Hippocampal formation (tissue), 2 donors: Measurements from ENCODE around the gene COA3.

ENCODE experiments used
- DNase-seq, 2 donors: peaks; one replicate each; lab custom pipeline; 2025; lab: John Stamatoyannopoulos, UW

Gene COA3

DNA sequence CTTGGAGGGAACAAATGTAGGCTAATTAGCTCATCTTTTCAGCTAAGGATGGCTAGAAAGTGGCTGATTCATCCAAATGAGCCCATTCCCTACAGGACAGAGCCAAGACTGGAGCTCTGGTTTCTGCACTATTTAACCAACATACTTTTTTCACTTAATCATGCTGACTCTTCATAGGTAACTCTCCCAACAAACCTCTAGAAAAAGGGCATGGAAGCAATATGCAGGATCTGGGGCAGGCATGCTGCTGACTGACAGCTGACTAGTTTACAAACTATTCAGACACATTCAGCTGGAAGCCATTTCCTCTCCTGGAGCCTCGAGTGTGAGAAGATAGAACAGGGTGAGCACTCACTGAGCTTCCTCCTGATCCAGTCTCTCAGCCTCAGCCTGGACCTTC is 19.4 kb upstream of the COA3 start:
- no peak for DNase-seq

DNA sequence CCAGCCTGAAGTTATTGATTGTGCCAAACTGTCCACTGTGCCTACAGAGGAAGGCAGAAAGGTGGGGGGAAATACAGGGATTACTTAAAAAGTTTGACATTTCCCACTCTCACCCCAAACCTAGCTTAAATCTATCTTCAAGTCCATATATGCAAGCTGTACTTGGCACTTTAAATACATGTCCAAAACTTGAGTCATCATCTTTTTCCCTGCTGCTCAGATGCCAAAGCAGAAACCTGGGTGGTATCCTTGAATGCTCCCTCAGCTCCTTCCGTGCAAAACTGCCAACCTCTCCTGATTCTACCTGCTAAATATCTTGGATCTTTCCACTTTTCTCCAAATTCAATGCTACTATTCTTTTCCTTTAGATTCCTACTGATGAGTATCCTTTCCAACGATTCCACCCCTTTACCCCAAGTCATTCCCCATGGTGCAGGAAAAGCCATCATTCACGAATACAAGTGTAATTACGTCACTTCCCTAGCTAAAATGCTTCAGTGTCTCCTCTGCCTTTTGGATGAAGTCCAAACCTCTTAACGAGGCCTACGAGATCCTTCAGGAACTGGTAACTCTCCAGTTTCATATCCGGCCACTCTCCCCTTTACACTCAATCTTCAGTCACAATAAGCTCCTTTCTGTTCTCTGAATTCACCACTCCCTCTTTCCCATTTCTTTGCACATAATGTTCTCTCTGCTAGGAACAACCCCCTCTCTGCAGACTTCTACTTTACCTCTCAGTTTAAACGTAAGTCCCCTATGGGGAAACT is 16.3 kb upstream of the COA3 start:
- no peak for DNase-seq

DNA sequence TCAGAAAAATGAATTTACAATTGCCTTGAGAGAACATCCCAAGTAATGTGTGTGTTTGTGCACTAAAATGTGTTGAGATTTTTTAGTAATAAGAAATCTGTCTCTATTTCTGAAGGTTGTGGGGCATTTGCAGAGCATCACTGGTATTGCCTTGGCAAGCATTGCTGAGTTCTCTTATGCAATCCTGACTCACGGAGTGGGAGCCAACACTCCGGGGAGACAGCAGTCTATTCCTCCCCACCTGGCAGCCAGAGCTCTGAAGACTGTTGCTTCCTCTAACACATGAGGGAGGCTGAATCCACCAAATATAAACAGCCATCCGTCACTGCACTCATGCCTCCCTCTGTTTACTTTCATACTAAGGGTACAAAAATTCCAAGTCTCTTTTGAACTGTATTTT is 10.7 kb upstream of the COA3 start:
- DNase-seq: peak in 1 of 2 donors; percentile 30

DNA sequence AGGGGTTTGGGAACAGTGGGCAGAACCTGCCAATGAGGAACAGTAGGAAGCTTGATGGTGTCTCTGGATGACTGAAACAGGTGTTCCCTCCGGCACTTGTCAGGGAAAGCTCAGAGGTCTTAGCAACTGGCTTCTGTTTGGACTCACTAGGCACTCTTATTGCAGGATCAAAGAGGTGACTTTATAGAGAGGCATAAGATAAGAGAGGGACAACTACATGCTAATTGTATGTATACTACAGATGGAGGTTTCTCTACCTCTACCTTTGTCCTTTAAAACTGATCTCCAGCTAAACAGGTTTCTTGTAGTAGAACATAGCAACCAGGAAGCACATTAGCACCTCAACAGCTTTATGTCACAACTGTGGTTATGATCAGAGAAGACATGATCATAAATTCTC is 7.7 kb upstream of the COA3 start:
- no peak for DNase-seq

DNA sequence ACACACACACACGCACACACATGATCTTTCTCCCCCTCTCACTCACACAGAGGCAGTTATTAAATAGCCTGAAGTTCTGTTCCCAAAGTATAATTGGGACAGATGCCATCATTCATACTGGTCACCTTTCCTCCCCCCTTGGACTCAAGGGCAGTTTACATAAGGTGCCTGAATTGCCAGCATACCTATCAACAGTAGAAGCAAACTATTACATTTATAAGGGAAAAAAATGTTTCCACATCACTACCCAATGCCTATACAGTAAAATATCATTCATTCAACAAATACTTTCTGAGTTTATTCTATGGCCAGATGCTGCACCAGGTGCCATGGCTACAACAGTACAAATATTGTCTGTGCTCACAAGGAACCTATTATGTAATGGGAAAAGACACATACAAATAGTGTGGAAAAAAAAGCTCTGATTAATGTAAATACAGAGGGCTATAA is 6.4 kb upstream of the COA3 start:
- no peak for DNase-seq

DNA sequence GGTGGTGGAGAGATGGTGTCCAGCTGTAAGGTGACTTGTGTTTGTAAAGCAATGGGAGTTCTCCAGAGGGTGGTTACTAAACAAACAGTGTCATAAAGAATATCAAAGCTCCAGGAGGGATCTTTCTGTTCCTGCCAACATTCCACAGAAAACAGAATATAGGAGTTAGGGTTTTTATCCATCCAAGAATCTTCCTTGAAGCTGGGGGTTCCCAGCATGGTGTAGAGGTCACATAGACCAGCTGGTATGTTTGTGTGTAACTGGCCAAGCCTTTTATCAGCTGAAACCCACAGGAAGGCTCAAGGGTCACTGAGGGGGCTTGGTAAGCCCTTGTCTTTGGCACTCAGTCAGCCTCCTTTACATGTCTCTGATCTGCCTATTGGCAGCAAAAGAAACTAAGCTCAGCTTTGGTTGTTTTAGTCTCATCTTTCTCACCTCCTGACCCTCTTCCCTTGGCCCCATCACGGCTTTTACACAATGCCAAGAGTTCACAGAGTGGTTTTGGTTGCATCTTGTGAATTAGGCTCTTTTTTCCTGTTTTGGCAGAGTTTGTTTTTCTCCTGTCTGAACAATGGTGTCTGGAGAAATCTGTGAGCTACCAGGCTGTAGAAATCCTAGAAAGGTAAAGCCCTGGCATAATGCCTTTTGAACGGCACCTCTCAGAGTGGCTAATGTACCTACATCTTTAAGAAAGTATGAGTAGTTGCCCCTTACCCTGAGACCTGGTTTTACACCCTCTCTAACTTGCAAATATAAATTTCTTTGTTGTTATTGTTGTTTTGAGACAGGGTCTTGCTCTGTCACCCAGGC is 4.8 kb upstream of the COA3 start:
- DNase-seq: no peak

DNA sequence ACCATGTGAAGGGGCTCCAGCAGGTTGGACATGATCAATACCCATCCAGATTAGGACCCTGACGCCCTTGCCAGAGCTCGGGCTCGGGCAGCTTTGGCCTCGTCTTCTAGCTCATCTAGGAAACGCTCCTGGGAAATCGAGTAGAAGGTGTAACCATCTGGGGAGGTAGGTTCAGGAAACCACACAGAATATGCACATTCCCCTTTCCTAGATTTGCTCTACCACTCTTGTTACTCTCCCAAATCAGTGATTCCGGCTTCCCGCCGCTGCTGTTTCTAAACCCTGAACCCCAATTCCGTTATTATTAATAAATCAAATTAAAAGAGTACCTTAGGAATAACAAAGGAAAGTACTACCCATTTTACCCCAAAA is 507 bp downstream of the COA3 start:
- DNase-seq: no peak

DNA sequence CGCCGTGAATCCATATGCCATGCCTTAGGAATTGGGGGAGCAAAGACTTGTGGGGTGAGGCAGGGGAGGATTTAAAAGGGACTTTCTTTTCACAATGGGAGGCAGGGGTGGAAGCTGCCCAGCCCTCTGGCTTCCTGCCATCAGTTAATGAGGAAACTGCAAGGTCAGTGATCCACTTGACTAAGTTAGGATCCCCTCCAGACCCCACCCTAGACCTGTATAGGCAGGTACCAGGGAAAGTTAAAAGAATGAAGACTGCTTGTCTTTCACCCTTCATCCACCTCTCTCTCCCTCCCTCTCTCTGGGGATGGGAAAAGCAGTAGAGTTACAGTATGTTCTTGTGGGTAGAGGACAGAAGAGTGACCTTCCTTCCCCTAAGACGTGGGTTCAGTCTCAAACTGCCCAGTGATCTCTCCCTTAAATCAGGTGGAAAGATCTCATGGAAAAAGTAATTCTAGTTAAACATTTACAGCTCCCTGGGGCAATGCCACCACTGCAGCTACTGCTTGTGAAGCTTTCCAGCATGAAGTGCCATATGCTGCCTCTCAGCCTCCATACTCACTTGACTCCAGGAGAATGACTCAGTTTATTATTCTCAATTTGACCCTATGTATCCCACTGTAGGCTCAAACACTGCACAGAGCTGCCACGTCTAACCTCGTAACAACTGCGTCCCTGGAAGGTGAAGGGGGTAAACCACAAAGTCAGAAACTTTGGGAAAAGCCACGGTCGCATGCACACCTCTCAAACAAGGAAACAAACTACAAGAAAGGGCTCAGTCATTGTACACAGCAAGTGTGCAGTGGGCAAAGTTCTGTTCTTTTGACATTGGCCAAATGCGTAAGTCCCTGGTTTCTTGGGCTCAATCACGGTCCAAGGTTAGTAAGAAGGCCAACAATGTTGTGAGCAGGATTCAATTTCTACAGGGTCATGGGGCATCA is 1.2 kb downstream of the COA3 start:
- no peak for DNase-seq

DNA sequence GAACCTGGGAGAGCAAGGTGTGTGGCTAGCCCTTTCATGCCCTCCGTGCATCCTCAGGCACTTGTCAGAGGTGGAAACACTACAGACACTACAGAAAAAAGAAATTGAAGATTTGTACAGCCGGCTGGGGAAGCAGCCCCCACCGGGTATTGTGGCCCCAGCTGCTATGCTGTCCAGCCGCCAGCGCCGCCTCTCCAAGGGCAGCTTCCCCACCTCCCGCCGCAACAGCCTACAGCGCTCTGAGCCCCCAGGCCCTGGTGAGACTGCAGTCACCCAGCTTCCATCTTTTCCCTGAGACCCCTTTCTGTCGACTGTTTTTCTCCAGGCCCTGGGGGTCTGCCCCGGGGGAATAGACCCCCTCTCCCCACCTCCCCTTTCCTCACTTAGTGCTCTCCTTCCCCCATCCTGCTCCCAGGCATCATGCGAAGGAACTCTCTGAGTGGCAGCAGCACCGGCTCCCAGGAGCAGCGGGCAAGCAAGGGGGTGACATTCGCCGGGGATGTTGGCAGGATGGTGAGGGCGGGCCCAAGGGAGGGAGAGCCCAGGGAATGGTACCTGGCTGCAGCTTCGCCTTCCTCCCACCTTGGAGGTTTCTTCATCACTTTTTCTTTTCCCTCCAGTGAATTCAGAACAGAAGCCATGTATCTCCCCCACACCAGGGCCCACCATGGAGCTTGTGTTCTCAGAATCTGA is 2.3 kb downstream of the COA3 start:
- no peak for DNase-seq

DNA sequence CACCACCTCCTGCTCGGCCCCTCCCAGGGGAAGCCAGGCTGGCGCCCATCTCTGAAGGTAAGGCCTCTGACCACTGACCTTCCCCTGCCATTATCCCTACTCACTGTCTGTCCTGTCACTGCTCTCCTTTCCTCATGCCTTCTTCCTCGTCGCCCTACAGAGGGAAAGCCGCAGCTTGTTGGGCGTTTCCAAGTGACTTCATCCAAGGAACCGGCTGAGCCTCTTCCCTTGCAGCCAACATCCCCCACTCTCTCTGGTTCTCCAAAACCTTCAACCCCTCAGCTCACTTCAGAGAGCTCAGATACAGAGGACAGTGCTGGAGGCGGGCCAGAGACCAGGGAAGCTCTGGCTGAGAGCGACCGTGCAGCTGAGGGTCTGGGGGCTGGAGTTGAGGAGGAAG is 3.0 kb downstream of the COA3 start:
- no peak for DNase-seq

DNA sequence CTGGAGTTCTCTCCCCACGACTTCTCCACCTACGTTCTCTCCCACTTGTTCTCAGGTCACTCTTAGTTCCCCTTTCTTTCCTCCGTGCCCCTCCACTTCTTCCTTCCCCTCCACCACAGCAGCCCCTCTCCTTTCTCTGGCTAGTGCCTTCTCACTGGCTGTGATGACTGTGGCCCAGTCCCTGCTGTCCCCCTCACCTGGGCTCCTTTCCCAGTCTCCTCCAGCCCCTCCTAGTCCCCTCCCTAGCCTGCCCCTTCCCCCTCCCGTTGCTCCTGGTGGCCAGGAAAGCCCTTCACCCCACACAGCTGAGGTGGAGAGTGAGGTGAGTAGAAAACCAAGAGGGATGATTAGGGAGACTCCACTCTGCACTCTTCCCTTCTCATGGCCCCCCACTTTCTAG is 3.4 kb downstream of the COA3 start:
- no peak for DNase-seq

DNA sequence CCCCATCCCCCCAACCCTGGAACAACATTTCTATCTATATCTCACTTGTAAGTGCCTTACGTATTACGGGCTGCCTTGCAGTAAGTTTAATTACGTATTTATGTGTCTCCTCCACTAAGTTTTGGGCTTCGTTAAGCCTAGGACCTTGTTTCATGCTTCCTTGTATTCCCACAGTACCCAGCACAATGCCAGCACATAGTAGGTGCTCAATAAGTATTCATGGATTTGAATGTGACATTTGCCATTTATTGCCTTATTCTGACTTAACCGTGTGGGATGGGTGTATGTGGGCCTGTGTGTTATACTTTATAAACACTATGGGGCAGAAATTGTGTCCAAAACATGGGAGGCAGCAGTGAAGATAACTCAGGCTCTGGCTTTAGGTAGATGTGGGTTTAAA is 6.0 kb downstream of the COA3 start:
- no peak for DNase-seq

DNA sequence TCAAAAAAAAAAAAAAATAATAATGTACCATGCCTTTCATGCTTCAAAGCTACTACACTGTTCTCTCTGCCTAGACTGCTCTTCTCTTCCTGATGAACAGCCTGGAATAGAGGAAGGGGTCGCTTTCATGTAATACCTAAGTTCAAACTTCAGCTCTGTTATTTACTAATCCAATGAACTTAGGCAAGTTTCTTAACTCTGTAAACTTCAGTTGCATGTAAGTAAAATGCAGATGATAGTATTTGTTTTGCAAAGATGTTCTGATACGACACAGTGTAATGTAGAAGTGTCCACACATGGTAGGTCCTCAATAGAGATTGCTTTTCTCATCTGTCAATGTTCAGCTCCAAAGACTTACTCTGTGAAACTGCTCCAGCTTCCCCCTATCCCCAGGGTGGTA is 6.6 kb downstream of the COA3 start:
- no peak for DNase-seq

DNA sequence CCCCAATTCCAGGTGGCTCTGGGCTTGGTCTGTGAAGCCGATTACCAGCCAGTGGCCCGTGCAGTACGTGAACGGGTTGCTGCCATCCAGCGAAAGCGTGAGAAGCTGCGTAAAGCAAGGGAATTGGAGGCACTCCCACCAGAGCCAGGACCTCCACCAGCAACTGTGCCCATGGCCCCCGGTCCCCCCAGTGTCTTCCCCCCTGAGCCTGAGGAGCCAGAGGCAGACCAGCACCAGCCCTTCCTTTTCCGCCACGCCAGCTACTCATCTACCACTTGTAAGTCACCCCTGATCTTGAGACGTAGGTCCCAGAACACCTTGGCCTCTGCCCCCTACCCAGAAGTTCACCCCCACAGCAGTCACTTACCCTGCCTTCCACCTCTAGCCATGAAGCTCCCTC is 11.2 kb downstream of the COA3 start:
- no peak for DNase-seq

DNA sequence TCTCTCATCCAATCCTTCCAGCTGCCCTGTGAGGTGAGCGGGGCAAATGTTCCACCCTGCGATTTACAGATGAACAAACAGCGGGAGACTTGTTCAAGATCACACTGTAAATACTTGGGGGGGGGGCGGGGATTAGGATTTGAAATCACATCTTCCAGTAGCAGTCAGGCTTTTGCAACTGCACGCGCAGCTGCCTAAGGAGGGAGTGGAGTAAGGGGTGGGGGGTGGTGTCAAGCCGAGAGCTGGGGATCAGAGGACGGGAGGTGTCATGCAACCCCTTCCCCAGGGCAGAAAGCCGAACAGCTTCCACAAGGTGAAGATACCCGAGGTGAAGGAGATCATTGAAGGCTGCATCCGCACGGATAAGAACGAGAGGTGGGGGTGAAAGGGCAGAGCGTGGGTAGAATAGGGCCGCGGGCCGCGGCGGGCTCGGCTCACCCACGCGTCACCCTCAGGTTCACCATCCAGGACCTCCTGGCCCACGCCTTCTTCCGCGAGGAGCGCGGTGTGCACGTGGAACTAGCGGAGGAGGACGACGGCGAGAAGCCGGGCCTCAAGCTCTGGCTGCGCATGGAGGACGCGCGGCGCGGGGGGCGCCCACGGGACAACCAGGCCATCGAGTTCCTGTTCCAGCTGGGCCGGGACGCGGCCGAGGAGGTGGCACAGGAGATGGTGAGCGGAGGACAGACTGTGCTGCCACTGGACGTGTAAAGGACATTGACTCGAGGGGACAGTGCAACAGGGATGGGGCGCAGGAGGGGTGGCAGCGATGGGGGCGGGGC is 13.5 kb downstream of the COA3 start:
- no peak for DNase-seq

DNA sequence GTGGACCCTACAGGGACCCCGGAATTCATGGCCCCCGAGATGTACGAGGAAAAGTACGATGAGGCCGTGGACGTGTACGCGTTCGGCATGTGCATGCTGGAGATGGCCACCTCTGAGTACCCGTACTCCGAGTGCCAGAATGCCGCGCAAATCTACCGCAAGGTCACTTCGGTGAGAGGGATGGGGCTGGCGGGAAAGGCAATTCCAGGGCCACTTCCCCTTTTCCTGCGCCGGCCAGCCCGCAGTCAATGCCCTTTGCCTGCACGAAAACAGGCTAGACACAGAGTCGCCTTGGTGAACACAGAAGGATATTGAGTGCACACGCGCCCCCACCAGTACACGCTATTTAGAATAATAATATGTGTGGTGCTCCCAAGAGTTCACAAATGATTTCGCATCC is 14.1 kb downstream of the COA3 start:
- no peak for DNase-seq

DNA sequence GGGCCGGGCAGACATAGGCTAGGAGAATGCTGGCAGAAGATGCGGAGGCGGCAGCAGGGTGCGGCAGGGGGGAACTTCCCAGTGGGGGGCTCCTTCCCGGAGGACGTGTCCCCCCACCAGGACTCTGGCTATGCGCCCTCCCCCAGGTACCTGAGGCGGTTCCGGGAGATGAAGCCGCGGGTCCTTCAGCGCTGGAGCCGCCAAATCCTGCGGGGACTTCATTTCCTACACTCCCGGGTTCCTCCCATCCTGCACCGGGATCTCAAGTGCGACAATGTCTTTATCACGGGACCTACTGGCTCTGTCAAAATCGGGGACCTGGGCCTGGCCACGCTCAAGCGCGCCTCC is 14.7 kb downstream of the COA3 start:
- no peak for DNase-seq

DNA sequence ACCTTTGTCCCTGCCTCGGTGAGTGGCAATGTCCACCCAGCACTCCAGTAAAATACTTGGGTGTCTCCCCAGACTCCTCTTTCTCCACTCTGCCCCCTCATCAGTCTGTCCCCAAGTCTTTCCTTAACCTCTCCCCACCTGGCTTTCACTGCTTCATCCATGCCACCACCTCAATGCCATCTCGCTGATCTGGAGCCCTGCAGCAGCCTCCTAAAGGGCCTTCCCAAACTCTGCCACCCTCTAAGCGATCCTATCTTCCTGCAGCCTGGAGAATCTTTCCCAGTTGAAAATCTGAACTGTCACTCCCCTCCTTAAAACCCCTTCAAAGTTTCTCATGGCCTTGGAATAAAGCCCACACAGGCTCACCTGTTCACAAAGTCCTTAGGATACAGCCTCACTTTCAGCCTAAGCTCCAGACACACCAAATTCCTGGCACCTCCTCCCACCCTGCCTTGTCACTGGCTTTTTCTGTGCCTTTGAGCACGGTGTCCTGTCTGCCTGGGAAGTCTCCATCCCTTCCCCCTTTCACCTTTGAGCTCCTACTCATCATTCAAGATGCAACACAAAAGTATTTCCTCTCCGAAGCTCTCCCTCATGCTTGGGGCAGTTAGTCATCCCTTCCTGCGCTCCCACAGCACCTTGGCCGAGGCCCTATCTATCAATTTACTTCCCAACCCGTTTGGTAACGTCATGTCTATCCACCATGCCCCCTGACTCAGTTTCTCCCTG is 15.3 kb downstream of the COA3 start:
- no peak for DNase-seq

DNA sequence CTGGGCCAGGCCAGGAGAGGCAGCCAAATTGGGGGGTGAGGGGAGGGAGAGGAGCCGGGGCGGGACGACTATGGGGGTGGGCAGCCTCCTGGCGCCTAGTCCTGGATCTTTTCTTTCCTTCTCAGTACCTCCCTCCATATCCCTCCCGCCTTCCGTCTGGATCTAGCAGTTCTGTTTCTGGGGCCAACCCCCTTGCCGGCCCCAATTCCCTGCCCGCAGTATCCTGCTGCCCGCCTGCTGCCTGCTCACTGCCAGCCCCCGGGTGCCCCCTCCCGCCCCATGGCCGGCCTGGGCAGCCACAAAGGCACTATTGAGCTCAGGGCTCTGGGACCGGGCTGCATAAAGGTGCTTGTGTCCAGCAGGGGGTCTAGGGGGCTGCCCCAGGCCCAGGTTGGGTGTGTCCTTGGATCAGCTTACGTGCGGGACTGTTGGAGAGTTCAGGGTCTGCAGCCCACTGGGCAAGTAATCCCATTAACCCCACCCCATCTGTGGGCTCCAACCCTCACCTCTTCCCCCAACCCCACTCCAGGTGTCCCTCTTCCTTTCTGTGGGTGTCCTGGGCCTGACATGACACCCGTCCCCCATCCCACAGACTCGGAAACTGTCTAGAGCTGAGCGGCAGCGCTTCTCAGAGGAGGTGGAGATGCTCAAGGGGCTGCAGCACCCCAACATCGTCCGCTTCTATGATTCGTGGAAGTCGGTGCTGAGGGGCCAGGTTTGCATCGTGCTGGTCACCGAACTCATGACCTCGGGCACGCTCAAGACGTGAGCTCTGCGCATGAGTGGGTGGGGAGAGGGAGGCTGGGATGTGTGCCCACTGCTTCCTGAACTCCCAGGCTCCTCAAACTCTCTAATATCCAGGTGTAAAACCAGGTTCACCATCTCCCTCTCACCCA is 16.1 kb downstream of the COA3 start:
- no peak for DNase-seq
